HepG2 (cell line): Measurements from ENCODE around the gene THBS2. TPM values are rescaled to one million over a fixed set of nuclear protein-coding genes. Genes with fewer than 3 reads are reported as not detected.
A peak's percentile ranks its signal among the peaks of the same experiment; 100 is the strongest.

ENCODE experiments used
- ARID2 ChIP-seq: sonication (generic); formaldehyde crosslinking; IDR thresholded peaks from 2 replicates; pipeline ENCODE4 v1.8.1; 2022; ENCODE audit warnings: mild to moderate bottlenecking, missing genetic modification reagents, borderline replicate concordance
- CHD2 ChIP-seq: IDR thresholded peaks from 2 replicates; pipeline ENCODE4 v1.6.1; 2011; ENCODE audit warnings: low read depth, low read length, improper control_type of control experiment
- GABPB1 ChIP-seq: IDR thresholded peaks from 2 replicates; pipeline ENCODE4 v1.6.1; 2016; ENCODE audit warnings: mild to moderate bottlenecking, missing genetic modification reagents, moderate library complexity, missing compliant biosample characterization
- SP4 ChIP-seq: sonication (generic); formaldehyde crosslinking; IDR thresholded peaks from 2 replicates; pipeline ENCODE4 v1.8.1; 2023; ENCODE audit warnings: mild to moderate bottlenecking, missing genetic modification reagents
- SRSF4 ChIP-seq: fragments of 200-400 bp; formaldehyde crosslinking; IDR thresholded peaks from one replicate; pipeline ENCODE4 v1.6.1; 2018; ENCODE audit warnings: mild to moderate bottlenecking, low read depth, low read length, moderate library complexity; ENCODE audit not compliant: poor library complexity, severe bottlenecking
- SSRP1 ChIP-seq: IDR thresholded peaks from 2 replicates; pipeline ENCODE4 v1.6.1; 2016; ENCODE audit warnings: control low read depth
- ZFP36 ChIP-seq: fragments of 150-350 bp; IDR thresholded peaks from 2 replicates; pipeline ENCODE4 v1.6.1; 2018; ENCODE audit warnings: borderline replicate concordance, low read length, low read depth; ENCODE audit not compliant: partially characterized antibody
- ZNF30 ChIP-seq: sonication (generic); formaldehyde crosslinking; IDR thresholded peaks from 2 replicates; pipeline ENCODE4 v1.5.0; 2020; ENCODE audit warnings: mild to moderate bottlenecking, missing genetic modification reagents
- ZNF570 ChIP-seq: sonication (generic); formaldehyde crosslinking; IDR thresholded peaks from 2 replicates; pipeline ENCODE4 v1.4.0; 2020; ENCODE audit warnings: mild to moderate bottlenecking, missing genetic modification reagents, borderline replicate concordance
- ZNF790 ChIP-seq: sonication (generic); formaldehyde crosslinking; IDR thresholded peaks from 2 replicates; pipeline ENCODE4 v1.8.0; 2022; ENCODE audit warnings: missing genetic modification reagents, mild to moderate bottlenecking, borderline replicate concordance
- ZZZ3 ChIP-seq: sonication (generic); formaldehyde crosslinking; IDR thresholded peaks from 2 replicates; pipeline ENCODE4 v1.4.0; 2020; ENCODE audit warnings: missing genetic modification reagents, mild to moderate bottlenecking, borderline replicate concordance
- polyA plus RNA-seq, 8 experiments: library from polyadenylated mRNA; depleted of rRNA in 3 of 8; stranded (reverse) in 7 of 8; unstranded in 1 of 8; fragments of >200 nt; fragmentation: Illumina TruSeq in 4 of 8; extraction: Trizol in 4 of 8; gene quantifications; 2 replicates each; pipeline versions ENCODE4 v1.2.1 to v1.2.3, GENCODE V29; 2011 to 2016; ENCODE audit warnings: low read depth in 4 of 8, missing spikeins in 1 of 8, mixed read lengths in 1 of 8; ENCODE audit not compliant: insufficient read depth in 1 of 8
- total RNA-seq, 5 experiments: library from RNA; depleted of rRNA; stranded (reverse); fragments of >200 nt; fragmentation: Illumina TruSeq; extraction: Trizol; gene quantifications; 2 replicates each; pipeline ENCODE4 v1.2.3, GENCODE V29; 2016; ENCODE audit warnings: low read depth in 1 of 5
- TF ChIP-seq, protein P1 (sequence below): fragments of 450-650 bp; IDR thresholded peaks from 2 replicates; pipeline ENCODE4 v1.6.1; 2017; ENCODE audit warnings: mild to moderate bottlenecking
- TF ChIP-seq, protein P2 (sequence below): IDR thresholded peaks from 2 replicates; pipeline ENCODE4 v1.6.1; 2016; ENCODE audit warnings: low read depth, borderline replicate concordance
- TF ChIP-seq, protein P3 (sequence below): sonication (generic); formaldehyde crosslinking; conservative IDR thresholded peaks from 2 replicates; pipeline ENCODE4 v1.4.0; 2020; ENCODE audit warnings: missing genetic modification reagents
- TF ChIP-seq, protein P4 (sequence below): sonication (generic); formaldehyde crosslinking; IDR thresholded peaks from 2 replicates; pipeline ENCODE4 v1.4.0; 2020; ENCODE audit warnings: low read depth, mild to moderate bottlenecking, missing genetic modification reagents
- TF ChIP-seq, protein P5 (sequence below): sonication (generic); formaldehyde crosslinking; IDR thresholded peaks from 2 replicates; pipeline ENCODE4 v1.4.0; 2020; ENCODE audit warnings: missing genetic modification reagents, borderline replicate concordance
- TF ChIP-seq, protein P6 (sequence below): sonication (generic); formaldehyde crosslinking; IDR thresholded peaks from 2 replicates; pipeline ENCODE4 v1.9.0; 2021; ENCODE audit warnings: missing genetic modification reagents, mild to moderate bottlenecking, borderline replicate concordance

Gene THBS2
- total and polyA plus RNA-seq, 2 of the 13 experiments (the other 11 are each of a cell fraction or from before 2014, with no cell fraction given): 0.12 to 0.15 TPM

DNA sequence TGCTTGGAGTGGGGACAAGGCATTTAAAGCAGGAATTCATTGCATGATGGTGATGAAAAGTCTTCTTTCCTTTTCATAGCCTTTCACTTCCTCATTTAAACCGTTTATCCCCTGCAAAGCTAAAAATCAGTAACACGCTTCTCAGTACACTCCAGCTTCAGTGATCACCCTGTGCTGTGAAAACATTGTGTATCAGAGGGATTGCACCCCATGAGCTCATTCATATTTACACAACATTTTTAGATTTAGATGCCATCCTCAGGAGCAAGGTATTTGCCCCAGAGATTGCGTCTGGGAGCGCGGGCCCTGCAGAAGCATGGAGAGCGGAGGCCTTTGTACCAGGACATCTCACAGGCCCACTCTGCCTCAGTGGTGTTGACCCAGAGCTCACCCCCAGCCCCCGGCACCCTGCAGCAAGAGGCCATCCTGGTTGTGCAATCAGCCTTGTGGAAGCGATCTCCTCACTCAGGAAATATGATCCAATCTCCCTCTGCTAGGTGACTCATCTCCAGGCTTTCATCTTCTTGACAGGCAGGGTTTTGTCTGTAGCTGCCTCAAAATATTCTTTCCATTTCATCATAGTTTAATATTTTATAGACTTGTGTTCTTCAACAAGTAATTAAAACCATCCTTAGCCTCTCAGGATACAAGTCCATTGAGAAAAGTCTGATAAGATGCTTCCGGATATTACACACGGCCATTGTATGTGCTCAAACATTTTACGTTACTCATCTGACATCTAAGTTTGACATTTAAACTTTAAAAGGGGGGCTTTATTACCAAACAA is 38.9 kb upstream of the THBS2 start (continued):
- TF ChIP-seq, protein P1, sequence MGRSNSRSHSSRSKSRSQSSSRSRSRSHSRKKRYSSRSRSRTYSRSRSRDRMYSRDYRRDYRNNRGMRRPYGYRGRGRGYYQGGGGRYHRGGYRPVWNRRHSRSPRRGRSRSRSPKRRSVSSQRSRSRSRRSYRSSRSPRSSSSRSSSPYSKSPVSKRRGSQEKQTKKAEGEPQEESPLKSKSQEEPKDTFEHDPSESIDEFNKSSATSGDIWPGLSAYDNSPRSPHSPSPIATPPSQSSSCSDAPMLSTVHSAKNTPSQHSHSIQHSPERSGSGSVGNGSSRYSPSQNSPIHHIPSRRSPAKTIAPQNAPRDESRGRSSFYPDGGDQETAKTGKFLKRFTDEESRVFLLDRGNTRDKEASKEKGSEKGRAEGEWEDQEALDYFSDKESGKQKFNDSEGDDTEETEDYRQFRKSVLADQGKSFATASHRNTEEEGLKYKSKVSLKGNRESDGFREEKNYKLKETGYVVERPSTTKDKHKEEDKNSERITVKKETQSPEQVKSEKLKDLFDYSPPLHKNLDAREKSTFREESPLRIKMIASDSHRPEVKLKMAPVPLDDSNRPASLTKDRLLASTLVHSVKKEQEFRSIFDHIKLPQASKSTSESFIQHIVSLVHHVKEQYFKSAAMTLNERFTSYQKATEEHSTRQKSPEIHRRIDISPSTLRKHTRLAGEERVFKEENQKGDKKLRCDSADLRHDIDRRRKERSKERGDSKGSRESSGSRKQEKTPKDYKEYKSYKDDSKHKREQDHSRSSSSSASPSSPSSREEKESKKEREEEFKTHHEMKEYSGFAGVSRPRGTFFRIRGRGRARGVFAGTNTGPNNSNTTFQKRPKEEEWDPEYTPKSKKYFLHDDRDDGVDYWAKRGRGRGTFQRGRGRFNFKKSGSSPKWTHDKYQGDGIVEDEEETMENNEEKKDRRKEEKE: no peak
- TF ChIP-seq SRSF4: no peak
- no peak for TF ChIP-seq ZNF790 (CRISPR knock-in tag)
- TF ChIP-seq ZZZ3 (CRISPR knock-in tag): 0 out of 2 replicates have a peak, but pooled peaks have one; percentile 54
- peak; percentile 57; the same call in 1 of the 2 replicates for TF ChIP-seq SP4 (CRISPR knock-in tag)
- TF ChIP-seq, protein P2, sequence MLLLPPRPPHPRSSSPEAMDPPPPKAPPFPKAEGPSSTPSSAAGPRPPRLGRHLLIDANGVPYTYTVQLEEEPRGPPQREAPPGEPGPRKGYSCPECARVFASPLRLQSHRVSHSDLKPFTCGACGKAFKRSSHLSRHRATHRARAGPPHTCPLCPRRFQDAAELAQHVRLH (CRISPR knock-in tag): peak; percentile 84; the same call in 1 of the 2 replicates
- TF ChIP-seq ZNF30 (CRISPR knock-in tag): no peak
- peak; percentile 77 for TF ChIP-seq GABPB1 (CRISPR knock-in tag)
- TF ChIP-seq, protein P3, sequence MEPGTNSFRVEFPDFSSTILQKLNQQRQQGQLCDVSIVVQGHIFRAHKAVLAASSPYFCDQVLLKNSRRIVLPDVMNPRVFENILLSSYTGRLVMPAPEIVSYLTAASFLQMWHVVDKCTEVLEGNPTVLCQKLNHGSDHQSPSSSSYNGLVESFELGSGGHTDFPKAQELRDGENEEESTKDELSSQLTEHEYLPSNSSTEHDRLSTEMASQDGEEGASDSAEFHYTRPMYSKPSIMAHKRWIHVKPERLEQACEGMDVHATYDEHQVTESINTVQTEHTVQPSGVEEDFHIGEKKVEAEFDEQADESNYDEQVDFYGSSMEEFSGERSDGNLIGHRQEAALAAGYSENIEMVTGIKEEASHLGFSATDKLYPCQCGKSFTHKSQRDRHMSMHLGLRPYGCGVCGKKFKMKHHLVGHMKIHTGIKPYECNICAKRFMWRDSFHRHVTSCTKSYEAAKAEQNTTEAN (CRISPR knock-in tag): peak; percentile 95
- TF ChIP-seq ZNF570 (CRISPR knock-in tag): no peak
- TF ChIP-seq ARID2 (CRISPR knock-in tag): no peak
- TF ChIP-seq, protein P4, sequence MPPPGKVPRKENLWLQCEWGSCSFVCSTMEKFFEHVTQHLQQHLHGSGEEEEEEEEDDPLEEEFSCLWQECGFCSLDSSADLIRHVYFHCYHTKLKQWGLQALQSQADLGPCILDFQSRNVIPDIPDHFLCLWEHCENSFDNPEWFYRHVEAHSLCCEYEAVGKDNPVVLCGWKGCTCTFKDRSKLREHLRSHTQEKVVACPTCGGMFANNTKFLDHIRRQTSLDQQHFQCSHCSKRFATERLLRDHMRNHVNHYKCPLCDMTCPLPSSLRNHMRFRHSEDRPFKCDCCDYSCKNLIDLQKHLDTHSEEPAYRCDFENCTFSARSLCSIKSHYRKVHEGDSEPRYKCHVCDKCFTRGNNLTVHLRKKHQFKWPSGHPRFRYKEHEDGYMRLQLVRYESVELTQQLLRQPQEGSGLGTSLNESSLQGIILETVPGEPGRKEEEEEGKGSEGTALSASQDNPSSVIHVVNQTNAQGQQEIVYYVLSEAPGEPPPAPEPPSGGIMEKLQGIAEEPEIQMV: no peak; the same call in 1 of the 2 replicates
- no peak for TF ChIP-seq SSRP1 (CRISPR knock-in tag)
- TF ChIP-seq, protein P5, sequence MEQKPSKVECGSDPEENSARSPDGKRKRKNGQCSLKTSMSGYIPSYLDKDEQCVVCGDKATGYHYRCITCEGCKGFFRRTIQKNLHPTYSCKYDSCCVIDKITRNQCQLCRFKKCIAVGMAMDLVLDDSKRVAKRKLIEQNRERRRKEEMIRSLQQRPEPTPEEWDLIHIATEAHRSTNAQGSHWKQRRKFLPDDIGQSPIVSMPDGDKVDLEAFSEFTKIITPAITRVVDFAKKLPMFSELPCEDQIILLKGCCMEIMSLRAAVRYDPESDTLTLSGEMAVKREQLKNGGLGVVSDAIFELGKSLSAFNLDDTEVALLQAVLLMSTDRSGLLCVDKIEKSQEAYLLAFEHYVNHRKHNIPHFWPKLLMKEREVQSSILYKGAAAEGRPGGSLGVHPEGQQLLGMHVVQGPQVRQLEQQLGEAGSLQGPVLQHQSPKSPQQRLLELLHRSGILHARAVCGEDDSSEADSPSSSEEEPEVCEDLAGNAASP (CRISPR knock-in tag): peak; percentile 91; the same call in 1 of the 2 replicates
- TF ChIP-seq, protein P6, sequence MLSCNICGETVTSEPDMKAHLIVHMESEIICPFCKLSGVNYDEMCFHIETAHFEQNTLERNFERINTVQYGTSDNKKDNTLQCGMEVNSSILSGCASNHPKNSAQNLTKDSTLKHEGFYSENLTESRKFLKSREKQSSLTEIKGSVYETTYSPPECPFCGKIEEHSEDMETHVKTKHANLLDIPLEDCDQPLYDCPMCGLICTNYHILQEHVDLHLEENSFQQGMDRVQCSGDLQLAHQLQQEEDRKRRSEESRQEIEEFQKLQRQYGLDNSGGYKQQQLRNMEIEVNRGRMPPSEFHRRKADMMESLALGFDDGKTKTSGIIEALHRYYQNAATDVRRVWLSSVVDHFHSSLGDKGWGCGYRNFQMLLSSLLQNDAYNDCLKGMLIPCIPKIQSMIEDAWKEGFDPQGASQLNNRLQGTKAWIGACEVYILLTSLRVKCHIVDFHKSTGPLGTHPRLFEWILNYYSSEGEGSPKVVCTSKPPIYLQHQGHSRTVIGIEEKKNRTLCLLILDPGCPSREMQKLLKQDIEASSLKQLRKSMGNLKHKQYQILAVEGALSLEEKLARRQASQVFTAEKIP (CRISPR knock-in tag): no peak
- no peak for TF ChIP-seq CHD2
- no peak for TF ChIP-seq ZFP36
